Activated CD8-positive, alpha-beta T cell treated with anti-CD3 and anti-CD28 coated beads, Interleukin-2, amount 10 ng/mL, durations not matched to agents 7 days and 5 days (primary cell): ENCODE results near the gene TBCD. TPM values are rescaled to one million over a fixed set of nuclear protein-coding genes. Genes with fewer than 3 reads are reported as not detected.

Experiments used
- ATAC-seq: fragments of 150-1000 bp; cut with Tn5 transposase; one replicate; pipeline ENCODE4 v1.10.0; 2021; ENCODE audit warnings: moderate library complexity
- CTCF ChIA-PET: fragments of 350-600 bp; sonication (Branson Sonifier 250); formaldehyde crosslinking; loops from one replicate; lab custom pipeline; 2021; ENCODE audit warnings: antibody characterized with exemption; lab: Charles Lee
- POLR2A ChIA-PET: fragments of 350-600 bp; sonication (Branson Sonifier 250); formaldehyde crosslinking; loops from one replicate; lab custom pipeline; 2021; ENCODE audit warnings: antibody characterized with exemption; lab: Charles Lee
- DNase-seq: peaks from one replicate; pipeline ENCODE4 v3.0.0-alpha.2; 2020
- H3K27ac Mint-ChIP-seq: one replicate; pipeline ENCODE4 v1.8.0; 2021; ENCODE audit warnings: mild to moderate bottlenecking, mixed read lengths
- H3K27me3 Mint-ChIP-seq: one replicate; pipeline ENCODE4 v1.8.0; 2021; ENCODE audit warnings: low read depth, mixed read lengths
- H3K36me3 Mint-ChIP-seq: one replicate; pipeline ENCODE4 v1.8.0; 2021; ENCODE audit warnings: low read depth, mixed read lengths
- H3K4me1 Mint-ChIP-seq: one replicate; pipeline ENCODE4 v1.8.0; 2021; ENCODE audit warnings: low read depth, mixed read lengths
- H3K4me3 Mint-ChIP-seq: one replicate; pipeline ENCODE4 v1.8.0; 2021; ENCODE audit warnings: mild to moderate bottlenecking, mixed read lengths
- H3K9me3 Mint-ChIP-seq: one replicate; pipeline ENCODE4 v1.8.0; 2022; ENCODE audit warnings: mixed read lengths; ENCODE audit not compliant: insufficient read depth
- total RNA-seq, 2 experiments: library from RNA; stranded (reverse); gene quantifications; one replicate each; pipeline ENCODE4 v1.2.3, GENCODE V29; 2021

TBCD gene
- total RNA-seq, 2 experiments from 2014 or later, result 112 to 122 TPM

- H3K36me3 Mint-ChIP-seq, result peaks cover 42% of the 10 kb centered on the region
- no peaks in the 10 kb centered on the region for H3K27me3 Mint-ChIP-seq
- CTCF ChIA-PET, result interaction anchor here (1.6 to 1.9 kb wide), 2 partner anchors 11 to 19 kb away, joined by 3 to 6 read pairs; no protein-coding TSS in a partner anchor
- peak overlapping the region; percentile 95 for H3K27ac Mint-ChIP-seq
- DNase-seq (peak; percentile 85), ATAC-seq (peak; percentile 86)
- H3K4me1 Mint-ChIP-seq, result peaks cover 97% of the 10 kb centered on the region
- H3K9me3 Mint-ChIP-seq, result no peaks in the 10 kb centered on the region
- peak overlapping the region; percentile 74 for H3K4me3 Mint-ChIP-seq
- POLR2A ChIA-PET, result interaction anchor here (0.7 to 3.9 kb wide), 3 partner anchors 11 to 201 kb away, joined by 3 to 41 read pairs (median 4); no protein-coding TSS in a partner anchor
Observed at GRCh38 chr17:82882715-82883418, 131.0 kb downstream of the TBCD start.

DNA sequence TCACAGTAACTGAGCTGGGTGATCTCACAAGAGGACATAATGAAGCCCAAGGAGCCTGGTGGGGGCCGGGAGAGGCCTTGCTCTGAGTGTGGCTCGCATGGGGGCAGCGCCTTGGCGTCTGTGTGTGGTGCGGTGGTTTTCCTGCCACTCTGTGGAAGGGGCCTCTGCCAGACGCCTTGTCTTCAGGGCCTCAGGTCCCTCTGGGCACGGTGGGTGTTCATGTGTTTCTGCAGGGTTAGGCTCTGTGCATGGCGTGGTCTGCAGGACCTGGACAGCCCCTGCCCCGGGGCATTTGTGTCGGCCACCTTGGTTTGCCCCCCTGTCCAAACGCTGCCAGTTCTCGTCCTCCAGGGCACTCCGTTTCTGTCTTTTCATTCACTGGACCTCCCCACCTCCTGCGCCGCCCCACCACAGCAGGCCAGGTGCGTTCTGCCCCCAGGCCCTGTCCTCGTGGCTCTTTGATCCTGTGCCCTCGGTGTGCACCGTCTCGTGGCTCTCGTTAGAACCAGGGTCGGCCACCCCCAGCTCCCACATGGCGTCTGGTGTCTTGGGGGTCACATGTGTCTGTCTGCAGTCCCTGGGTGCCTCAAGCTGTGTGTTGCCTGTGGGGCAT, 131.7 kb downstream of the TBCD start:
- H3K4me3 Mint-ChIP-seq, result peak overlapping the region; percentile 74
- H3K27ac Mint-ChIP-seq, result peak overlapping the region; percentile 95
- ATAC-seq (no peak), DNase-seq (no peak)
- ChIA-PET POLR2A (interaction anchor here (0.7 to 3.9 kb wide), 4 partner anchors 12 to 200 kb away, joined by 3 to 41 read pairs (median 10); no protein-coding TSS in a partner anchor), CTCF (interaction anchor here (1.6 to 1.9 kb wide), 2 partner anchors 10 to 19 kb away, joined by 3 to 6 read pairs; no protein-coding TSS in a partner anchor)
- peaks cover 94% of the 10 kb centered on the region for H3K4me1 Mint-ChIP-seq
- peaks cover 42% of the 10 kb centered on the region for H3K36me3 Mint-ChIP-seq
- no peaks in the 10 kb centered on the region for H3K9me3 Mint-ChIP-seq
- no peaks in the 10 kb centered on the region for H3K27me3 Mint-ChIP-seq

- H3K27me3 Mint-ChIP-seq, result no peaks in the 10 kb centered on the region
- peak overlapping the region; percentile 95 for H3K27ac Mint-ChIP-seq
- peaks cover 90% of the 10 kb centered on the region for H3K4me1 Mint-ChIP-seq
- ChIA-PET CTCF (interaction anchor here (1.0 to 2.7 kb wide), 11 partner anchors 9 to 316 kb away, joined by 3 to 21 read pairs (median 5); no protein-coding TSS in a partner anchor), POLR2A (interaction anchor here (0.9 to 3.9 kb wide), 7 partner anchors 9 to 316 kb away, joined by 3 to 41 read pairs (median 4); no protein-coding TSS in a partner anchor)
- H3K36me3 Mint-ChIP-seq, result peaks cover 35% of the 10 kb centered on the region
- ATAC-seq, result peak; percentile 11
- H3K4me3 Mint-ChIP-seq, result peak overlapping the region; percentile 54
- H3K9me3 Mint-ChIP-seq, result no peaks in the 10 kb centered on the region
- DNase-seq, result peak; percentile 40
Observed at GRCh38 chr17:82884341-82884969, 132.6 kb downstream of the TBCD start.

DNA sequence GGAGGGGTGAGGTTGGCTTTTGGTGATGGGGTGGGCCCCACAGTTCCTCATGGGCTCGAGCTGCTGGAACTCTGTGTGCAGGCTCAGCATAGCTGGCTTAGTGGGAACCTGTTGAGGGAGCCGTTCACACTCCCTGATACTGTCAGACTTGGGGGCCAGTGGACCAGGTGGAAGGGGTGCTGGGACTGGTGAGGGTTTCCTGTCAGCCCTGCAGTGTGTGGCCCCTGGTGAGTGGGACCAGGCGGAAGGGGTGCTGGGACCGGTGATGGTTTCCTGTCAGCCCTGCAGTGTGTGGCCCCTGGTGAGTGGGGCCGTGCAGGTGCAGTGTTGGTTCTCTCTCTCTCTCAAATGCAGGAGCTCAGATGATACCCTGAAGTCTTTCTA, 133.1 kb downstream of the TBCD start:
- peak; percentile 73 for DNase-seq
- ATAC-seq, result peak; percentile 66
- POLR2A ChIA-PET, result interaction anchor here (0.7 to 3.9 kb wide), 8 partner anchors 8 to 315 kb away, joined by 3 to 41 read pairs (median 4); no protein-coding TSS in a partner anchor
- Mint-ChIP-seq H3K27me3 (no peaks in the 10 kb centered on the region), H3K4me3 (peak overlapping the region; percentile 54), H3K9me3 (no peaks in the 10 kb centered on the region), H3K4me1 (peaks cover 88% of the 10 kb centered on the region), H3K27ac (peak overlapping the region; percentile 95), H3K36me3 (peaks cover 33% of the 10 kb centered on the region)
- CTCF ChIA-PET, result interaction anchor here (0.8 to 2.7 kb wide), 12 partner anchors 9 to 315 kb away, joined by 3 to 21 read pairs (median 4); no protein-coding TSS in a partner anchor

GRCh38 chr17:82887255-82888164, 135.6 kb downstream of the TBCD start:
- CTCF ChIA-PET, result no interaction called here
- POLR2A ChIA-PET, result no interaction called here
- peaks cover 44% of the 10 kb centered on the region for H3K36me3 Mint-ChIP-seq
- peaks cover 72% of the 10 kb centered on the region for H3K4me1 Mint-ChIP-seq
- DNase-seq (no peak), ATAC-seq (no peak)
- H3K4me3 Mint-ChIP-seq, result no peak overlapping the region
- peak overlapping the region; percentile 19 for H3K27ac Mint-ChIP-seq
- H3K9me3 Mint-ChIP-seq, result no peaks in the 10 kb centered on the region
- H3K27me3 Mint-ChIP-seq, result no peaks in the 10 kb centered on the region

- DNase-seq (no peak), ATAC-seq (no peak)
- Mint-ChIP-seq H3K27me3 (no peaks in the 10 kb centered on the region), H3K27ac (no peak overlapping the region), H3K4me1 (peaks cover 72% of the 10 kb centered on the region), H3K9me3 (no peaks in the 10 kb centered on the region), H3K36me3 (peaks cover 47% of the 10 kb centered on the region), H3K4me3 (no peak overlapping the region)
- CTCF ChIA-PET, result no interaction called here
- POLR2A ChIA-PET, result no interaction called here
Observed at GRCh38 chr17:82888583-82889495, 137.0 kb downstream of the TBCD start.

DNA sequence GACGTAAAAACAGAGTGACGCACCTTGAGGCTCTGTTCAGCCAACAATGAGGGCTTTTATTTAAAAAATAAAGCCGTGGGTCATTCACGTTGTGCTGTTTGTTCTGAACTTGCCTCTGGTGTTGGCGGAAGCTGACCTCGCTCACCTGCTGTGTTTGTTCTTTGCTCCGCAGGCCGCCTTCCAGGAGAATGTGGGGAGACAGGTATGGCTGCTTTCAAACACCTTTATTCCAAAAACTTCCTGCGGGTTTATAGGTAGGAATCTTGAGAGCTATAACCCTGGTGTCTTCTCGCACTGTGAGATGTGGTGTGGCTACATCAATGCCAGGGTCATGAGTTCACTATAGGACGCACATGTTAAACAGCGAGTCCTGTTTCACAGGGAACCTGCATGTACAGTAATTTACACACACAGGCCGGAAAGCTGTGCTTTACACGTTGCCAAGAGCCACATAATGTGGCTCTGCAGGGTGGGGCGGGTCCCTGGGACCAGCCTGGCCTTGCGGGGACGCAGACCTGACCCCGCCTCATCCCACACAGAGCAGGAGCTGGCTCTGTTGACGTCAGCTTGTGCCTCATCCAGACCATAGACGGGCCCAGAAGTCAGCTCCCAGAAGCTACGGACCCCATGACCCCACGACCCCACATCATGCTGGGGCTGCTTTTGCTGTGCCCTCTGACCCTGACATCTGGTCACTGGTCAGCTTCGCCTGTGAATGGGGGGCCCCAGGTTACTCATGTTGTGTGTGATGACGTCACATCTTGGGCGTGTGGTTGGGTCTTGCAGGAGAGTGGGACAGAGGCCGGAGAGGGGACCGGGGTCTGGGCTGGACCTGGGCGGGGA, 137.9 kb downstream of the TBCD start:
- ChIA-PET POLR2A (no interaction called here), CTCF (no interaction called here)
- Mint-ChIP-seq H3K9me3 (no peaks in the 10 kb centered on the region), H3K27ac (no peak overlapping the region), H3K4me1 (peaks cover 72% of the 10 kb centered on the region), H3K4me3 (no peak overlapping the region), H3K27me3 (no peaks in the 10 kb centered on the region), H3K36me3 (peaks cover 47% of the 10 kb centered on the region)
- DNase-seq (no peak), ATAC-seq (no peak)

GRCh38 chr17:82890339-82890730, 138.5 kb downstream of the TBCD start:
- H3K4me1 Mint-ChIP-seq, result peaks cover 68% of the 10 kb centered on the region
- ChIA-PET CTCF (no interaction called here), POLR2A (no interaction called here)
- H3K9me3 Mint-ChIP-seq, result no peaks in the 10 kb centered on the region
- H3K36me3 Mint-ChIP-seq, result peaks cover 53% of the 10 kb centered on the region
- H3K27ac Mint-ChIP-seq, result no peak overlapping the region
- DNase-seq (no peak), ATAC-seq (no peak)
- no peaks in the 10 kb centered on the region for H3K27me3 Mint-ChIP-seq
- H3K4me3 Mint-ChIP-seq, result no peak overlapping the region

GRCh38 chr17:82890926-82891678, 139.2 kb downstream of the TBCD start:
- peaks cover 57% of the 10 kb centered on the region for H3K36me3 Mint-ChIP-seq
- H3K27ac Mint-ChIP-seq, result no peak overlapping the region
- POLR2A ChIA-PET, result no interaction called here
- ATAC-seq (no peak), DNase-seq (no peak)
- H3K27me3 Mint-ChIP-seq, result no peaks in the 10 kb centered on the region
- no peaks in the 10 kb centered on the region for H3K9me3 Mint-ChIP-seq
- no peak overlapping the region for H3K4me3 Mint-ChIP-seq
- CTCF ChIA-PET, result no interaction called here
- peaks cover 65% of the 10 kb centered on the region for H3K4me1 Mint-ChIP-seq
